ENCODE measurements around the gene NKX1-1. TPM values are rescaled to one million over a fixed set of nuclear protein-coding genes. Genes with fewer than 3 reads are reported as not detected.

The NKX1-1 gene
- total RNA-seq, 3 donors from 2014 or later: not detected

DNA sequence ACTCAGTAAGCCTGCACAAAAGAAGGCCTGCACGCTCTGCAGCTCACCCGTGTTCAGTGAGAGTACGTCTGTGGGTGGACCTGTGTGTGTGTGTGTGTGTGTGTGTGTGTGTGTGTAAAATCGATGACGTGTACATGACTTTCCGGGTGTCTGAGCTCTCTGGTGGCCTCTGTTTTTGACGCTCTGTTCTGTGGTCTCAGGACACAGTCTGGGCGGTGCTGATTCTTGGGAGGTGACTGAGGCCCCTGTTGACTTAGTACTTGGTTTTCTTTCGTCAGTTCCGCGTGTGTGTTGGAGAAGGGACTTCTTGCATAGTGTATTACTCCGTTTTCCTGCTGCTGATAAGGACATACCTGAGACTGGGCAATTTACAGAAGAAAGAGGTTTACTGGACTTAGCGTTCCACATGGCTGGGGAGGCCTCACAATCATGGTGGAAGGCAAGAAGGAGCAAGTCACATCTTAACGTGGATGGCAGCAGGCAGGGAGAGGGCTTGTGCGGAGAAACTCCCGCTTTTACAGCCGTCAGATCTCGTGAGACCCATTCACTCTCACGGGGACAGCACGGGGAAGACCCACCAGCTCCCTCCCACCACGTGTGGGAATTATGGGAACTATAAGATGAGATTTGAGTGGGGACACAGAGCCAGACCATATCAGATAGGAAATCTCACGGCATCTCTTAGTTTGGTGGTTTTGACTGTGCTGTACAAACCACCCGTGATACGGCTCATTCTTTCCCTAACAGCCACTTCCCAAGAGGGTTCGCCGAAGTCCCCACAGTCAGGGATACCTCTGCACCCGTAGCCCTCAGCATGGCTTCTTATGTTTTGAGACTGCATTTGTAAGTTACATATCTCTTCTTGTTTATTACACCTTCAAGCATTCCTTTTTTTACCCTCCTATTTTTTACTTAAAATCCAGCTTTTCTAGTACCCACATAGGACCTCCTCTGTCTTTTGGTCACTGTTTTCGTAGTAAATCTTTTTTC is 34.8 kb downstream of the NKX1-1 start:
- no peaks in the 10 kb centered on the region for H3K4me1 ChIP-seq
- H3K9me3 ChIP-seq: no peaks in the 10 kb centered on the region
- DNase-seq (ENCODE audit: low spot score in 2 of 2): no peak
- H3K36me3 ChIP-seq: no peaks in the 10 kb centered on the region
- no peaks in the 10 kb centered on the region for H3K27me3 ChIP-seq
- TF ChIP-seq, protein P1, sequence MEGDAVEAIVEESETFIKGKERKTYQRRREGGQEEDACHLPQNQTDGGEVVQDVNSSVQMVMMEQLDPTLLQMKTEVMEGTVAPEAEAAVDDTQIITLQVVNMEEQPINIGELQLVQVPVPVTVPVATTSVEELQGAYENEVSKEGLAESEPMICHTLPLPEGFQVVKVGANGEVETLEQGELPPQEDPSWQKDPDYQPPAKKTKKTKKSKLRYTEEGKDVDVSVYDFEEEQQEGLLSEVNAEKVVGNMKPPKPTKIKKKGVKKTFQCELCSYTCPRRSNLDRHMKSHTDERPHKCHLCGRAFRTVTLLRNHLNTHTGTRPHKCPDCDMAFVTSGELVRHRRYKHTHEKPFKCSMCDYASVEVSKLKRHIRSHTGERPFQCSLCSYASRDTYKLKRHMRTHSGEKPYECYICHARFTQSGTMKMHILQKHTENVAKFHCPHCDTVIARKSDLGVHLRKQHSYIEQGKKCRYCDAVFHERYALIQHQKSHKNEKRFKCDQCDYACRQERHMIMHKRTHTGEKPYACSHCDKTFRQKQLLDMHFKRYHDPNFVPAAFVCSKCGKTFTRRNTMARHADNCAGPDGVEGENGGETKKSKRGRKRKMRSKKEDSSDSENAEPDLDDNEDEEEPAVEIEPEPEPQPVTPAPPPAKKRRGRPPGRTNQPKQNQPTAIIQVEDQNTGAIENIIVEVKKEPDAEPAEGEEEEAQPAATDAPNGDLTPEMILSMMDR (IDR thresholded peaks at IDR 0.05): no peak
- TF ChIP-seq POLR2AphosphoS5 (IDR thresholded peaks at IDR 0.05) (no peak), POLR2A (IDR thresholded peaks at IDR 0.05) (no peak)
- no peak overlapping the region for H3K4me3 ChIP-seq
- intact Hi-C loops (cut with DNase I; ENCODE audit: low total_unique reads): no loop called here
- H3K27ac ChIP-seq: no peak overlapping the region

DNA sequence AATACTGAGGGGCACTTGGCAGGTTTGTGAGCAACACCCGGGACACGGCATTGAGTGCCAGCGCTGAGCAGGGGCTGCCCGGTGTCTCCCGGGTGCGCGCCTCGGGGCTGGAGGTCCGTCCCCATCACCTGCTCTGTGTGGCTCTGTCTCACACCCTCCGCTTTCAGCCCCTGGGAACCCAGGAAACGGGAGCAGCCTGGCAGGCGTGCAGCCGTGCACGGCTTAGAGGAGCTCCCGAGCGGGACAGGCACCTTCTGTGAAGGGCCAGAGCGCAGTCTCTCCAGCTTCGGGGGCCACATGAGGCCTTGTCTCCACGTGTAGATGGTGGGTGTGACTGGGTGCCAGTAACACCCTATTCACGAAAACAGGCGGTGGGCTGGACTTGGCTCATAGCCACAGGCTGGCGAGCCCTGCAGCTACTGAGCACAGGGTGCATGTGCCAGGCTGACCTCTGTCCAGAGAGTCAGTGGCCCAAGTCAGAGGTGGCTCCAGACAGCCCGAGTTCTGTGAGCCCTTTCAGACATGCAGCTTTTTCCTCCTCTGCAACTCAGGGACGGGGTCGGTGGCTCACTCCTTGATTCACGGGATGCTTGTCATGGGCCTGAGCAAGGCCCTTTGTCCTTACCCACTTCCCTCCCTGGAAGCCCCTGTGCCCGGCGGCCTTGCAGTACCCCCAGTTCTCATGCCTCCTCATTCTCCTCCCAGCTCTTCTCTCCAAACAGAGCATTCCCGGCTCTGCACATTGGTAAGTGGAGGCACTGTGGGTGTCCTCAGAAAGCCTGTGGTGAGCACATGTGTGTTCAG is 35.7 kb downstream of the NKX1-1 start:
- DNase-seq (ENCODE audit: low spot score in 2 of 2): peak in 1 of 2 donors; percentile 45
- TF ChIP-seq POLR2A (IDR thresholded peaks at IDR 0.05) (no peak), POLR2AphosphoS5 (IDR thresholded peaks at IDR 0.05) (no peak)
- TF ChIP-seq, protein P1 (IDR thresholded peaks at IDR 0.05): no peak
- H3K4me1 ChIP-seq: no peaks in the 10 kb centered on the region
- H3K9me3 ChIP-seq: no peaks in the 10 kb centered on the region
- H3K36me3 ChIP-seq: no peaks in the 10 kb centered on the region
- intact Hi-C loops (cut with DNase I; ENCODE audit: low total_unique reads): no loop called here
- H3K27ac ChIP-seq: no peak overlapping the region
- H3K4me3 ChIP-seq: no peak overlapping the region
- no peaks in the 10 kb centered on the region for H3K27me3 ChIP-seq

DNA sequence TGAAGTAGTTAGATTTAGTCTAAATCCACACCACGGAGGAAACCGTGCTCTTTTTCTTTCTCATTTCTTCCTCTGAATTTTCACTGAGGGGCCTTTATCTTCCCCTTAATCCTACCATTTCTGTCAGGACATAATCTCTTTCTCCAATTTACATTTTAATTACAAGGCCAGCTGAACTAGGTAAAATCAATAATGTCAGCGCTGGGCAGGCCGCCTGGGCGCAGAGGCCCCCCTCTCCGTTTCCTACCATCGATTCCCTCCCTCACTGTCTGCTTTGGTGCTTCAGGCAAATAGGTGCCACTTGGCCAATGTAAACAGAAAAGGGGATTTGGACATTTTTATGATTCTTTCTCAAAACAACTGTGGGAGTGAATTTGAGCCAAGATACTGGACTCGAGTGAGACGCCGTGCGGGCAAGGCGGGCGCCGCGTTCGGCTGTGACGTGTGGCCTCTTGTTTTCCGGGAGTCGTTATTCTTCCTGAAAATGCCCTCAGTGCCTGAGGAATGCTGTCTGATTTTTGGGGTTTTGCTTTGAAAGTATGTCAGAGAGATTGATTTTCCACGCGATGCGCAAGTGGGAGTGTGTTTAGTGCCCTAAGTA is 36.7 kb downstream of the NKX1-1 start:
- no peak overlapping the region for H3K4me3 ChIP-seq
- no peaks in the 10 kb centered on the region for H3K36me3 ChIP-seq
- no peaks in the 10 kb centered on the region for H3K9me3 ChIP-seq
- H3K27ac ChIP-seq: no peak overlapping the region
- no peak for DNase-seq (ENCODE audit: low spot score in 2 of 2)
- H3K4me1 ChIP-seq: no peaks in the 10 kb centered on the region
- TF ChIP-seq POLR2A (IDR thresholded peaks at IDR 0.05): no peak
- TF ChIP-seq POLR2AphosphoS5 (IDR thresholded peaks at IDR 0.05): no peak
- intact Hi-C loops (cut with DNase I; ENCODE audit: low total_unique reads): no loop called here
- no peaks in the 10 kb centered on the region for H3K27me3 ChIP-seq

DNA sequence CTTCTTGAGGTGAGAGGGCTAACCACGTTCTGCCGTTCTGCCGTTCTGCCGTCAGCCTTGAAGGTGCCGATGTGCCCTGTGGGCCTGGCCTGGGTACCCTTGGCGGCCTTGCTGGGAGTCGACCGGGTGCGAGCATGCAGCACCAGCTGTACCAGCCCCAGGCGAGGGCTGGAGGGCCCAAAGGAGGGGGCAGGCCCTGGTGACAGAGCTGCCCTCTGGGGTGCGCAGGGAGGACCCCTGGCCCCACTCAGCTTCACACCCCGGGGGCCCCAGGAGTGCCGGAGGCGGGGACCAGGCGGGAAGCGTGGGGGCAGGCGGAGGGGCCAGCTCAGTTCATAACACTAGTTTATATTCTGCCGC is 37.2 kb downstream of the NKX1-1 start:
- Histone ChIP-seq H3K4me3 (no peak overlapping the region), H3K36me3 (no peaks in the 10 kb centered on the region), H3K27ac (no peak overlapping the region), H3K9me3 (no peaks in the 10 kb centered on the region), H3K27me3 (no peaks in the 10 kb centered on the region), H3K4me1 (no peaks in the 10 kb centered on the region)
- intact Hi-C loops (cut with DNase I; ENCODE audit: low total_unique reads): no loop called here
- TF ChIP-seq POLR2A (IDR thresholded peaks at IDR 0.05): no peak
- TF ChIP-seq POLR2AphosphoS5 (IDR thresholded peaks at IDR 0.05): no peak
- TF ChIP-seq, protein P1 (IDR thresholded peaks at IDR 0.05): no peak
- DNase-seq (ENCODE audit: low spot score in 2 of 2): peak in 1 of 2 donors; percentile 31

DNA sequence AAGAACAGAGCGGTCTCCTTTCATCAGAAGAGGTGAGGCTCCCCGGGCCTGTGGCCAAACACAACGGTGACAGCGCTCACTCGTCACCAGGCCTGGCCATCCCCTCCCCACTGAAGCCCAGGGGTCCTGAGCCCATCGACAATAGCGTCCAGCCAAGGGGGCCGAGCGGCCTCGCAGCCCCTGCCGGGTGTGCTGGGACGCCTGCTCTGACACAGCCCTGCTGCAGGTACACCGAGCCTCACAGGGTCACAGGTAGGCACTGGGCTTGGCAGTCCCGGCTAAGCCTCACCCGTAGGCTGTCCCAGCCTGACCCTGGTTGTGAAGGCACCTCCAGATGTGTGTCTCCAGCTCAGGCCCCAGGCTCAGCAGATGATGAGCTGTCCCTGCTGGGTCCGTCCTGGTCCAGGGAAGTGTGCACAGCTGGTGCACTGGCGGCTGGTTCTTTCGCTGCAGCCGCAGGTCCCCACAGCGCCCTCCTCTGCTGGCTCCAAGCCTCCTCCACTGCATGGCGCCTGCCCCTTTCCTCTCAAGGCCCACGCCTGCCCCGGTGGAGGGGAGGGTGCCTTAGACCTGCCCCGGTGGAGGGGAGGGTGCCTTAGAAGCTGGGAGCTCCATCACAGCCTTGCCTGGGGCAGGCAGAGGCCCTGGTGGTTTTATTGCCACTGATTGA is 37.7 kb downstream of the NKX1-1 start:
- intact Hi-C loops (cut with DNase I; ENCODE audit: low total_unique reads): no loop called here
- DNase-seq (ENCODE audit: low spot score in 2 of 2): peak in 1 of 2 donors; percentile 45
- Histone ChIP-seq H3K36me3 (no peaks in the 10 kb centered on the region), H3K4me1 (no peaks in the 10 kb centered on the region), H3K27ac (no peak overlapping the region), H3K4me3 (no peak overlapping the region), H3K9me3 (no peaks in the 10 kb centered on the region), H3K27me3 (no peaks in the 10 kb centered on the region)
- TF ChIP-seq POLR2AphosphoS5 (IDR thresholded peaks at IDR 0.05): no peak
- TF ChIP-seq POLR2A (IDR thresholded peaks at IDR 0.05): no peak
- TF ChIP-seq, protein P1 (IDR thresholded peaks at IDR 0.05): no peak
